Inflammatory macrophage treated with lipopolysaccharide for 4 hours (primary cell): ENCODE results near the gene MSTO1.
"Not testable (repeated sequence)": the region's sequence is repeated elsewhere in the genome, so short reads cannot be mapped to it uniquely, and the experiment has no call there.

Experiments
- DNase-seq: peaks from one replicate; pipeline ENCODE4 v3.0.0-alpha.2; 2020

Gene MSTO1

DNA sequence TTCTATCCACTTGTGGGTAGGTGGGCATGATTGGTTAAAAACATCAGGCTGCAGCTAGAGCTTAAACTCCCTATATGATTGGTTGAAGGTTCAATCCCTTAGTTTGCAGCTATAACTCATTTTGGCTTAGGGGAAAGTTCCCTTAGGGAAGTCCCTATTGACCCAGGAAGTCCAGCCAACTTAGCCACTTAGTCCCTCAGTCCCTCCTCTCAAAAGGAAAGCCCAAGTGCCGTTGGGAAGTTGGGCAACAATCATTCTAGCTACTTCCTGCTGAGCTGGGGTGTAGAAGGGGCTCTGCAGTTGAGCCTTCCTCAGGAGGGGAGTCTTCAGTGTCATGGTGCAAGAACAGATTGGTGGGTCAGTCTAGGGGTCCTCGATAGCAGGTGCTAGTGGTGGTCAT is 12.2 kb downstream of the MSTO1 start:
- DNase-seq: peak; percentile 28

DNA sequence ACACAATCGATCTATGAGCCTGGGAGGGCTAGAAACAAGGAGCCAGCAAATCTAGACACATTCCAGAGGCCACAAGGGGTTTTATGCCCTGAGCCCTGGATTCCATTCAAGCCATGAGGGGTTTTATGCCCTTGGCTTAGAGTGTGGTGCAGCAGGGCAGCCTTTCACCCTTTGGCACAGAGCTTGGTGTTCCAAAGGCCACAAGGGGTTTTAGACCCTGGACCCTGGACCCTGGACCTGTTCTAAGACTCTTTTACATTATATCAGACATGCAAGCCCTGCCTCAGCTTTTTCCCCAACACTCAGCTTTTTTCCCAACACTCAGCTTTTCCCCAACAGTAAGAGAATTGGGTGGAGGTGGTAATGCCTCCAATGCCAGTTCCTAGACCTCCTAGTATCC is 13.3 kb downstream of the MSTO1 start:
- no peak for DNase-seq

DNA sequence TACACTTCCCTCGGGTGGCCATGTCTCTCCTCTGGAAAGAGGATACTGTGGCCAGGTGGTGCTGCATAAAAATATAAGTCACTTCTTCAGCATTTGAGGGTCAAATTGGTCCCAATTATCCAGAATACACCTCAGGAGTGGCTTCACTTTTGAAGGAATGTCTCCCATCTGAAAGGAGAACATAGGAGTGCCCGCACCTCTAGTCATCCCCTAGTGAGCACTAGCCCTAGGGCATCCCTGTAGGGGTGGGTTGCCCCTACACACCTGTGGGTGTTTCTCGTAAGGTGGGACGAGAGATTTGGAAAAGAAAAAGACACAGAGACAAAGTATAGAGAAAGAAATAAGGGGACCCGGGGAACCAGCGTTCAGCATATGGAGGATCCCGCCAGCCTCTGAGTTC is 16.4 kb downstream of the MSTO1 start:
- DNase-seq: not testable (repeated sequence)

DNA sequence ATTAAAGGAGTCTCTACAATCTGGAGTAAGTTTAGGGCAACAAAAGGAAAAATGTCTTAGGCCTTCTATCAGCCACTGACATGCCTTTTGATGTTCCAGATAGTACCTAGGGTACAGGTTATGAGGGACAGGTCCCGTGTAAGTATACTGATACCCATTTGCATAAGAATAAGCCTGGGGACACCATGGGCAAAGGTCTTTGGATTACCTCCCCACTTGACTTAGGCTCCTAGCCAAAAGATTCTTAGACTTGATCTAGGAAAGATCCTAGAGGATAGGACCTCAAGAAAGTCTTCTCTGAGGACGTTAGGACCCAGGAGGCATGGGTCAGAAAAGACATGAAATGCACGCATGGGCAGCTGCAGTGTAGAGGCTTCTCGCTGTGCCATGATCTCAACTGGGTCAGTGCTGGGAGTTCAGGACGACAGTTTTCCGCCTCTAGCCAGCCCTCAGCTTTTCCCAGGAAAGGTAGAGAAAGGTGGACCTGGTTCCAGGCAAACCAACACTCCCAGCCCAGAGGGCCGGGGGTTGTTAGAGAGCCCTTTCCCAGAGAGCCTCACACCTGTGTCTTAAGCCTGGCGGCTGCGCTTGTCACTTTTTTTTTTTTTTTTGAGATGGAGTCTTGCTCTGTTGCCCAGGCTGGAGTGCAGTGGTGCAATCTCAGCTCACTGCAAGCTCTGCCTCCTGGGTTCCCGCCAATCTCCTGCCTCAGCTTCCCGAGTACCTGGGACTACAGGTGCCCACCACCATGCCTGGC is 26.6 kb downstream of the MSTO1 start:
- DNase-seq: no peak

DNA sequence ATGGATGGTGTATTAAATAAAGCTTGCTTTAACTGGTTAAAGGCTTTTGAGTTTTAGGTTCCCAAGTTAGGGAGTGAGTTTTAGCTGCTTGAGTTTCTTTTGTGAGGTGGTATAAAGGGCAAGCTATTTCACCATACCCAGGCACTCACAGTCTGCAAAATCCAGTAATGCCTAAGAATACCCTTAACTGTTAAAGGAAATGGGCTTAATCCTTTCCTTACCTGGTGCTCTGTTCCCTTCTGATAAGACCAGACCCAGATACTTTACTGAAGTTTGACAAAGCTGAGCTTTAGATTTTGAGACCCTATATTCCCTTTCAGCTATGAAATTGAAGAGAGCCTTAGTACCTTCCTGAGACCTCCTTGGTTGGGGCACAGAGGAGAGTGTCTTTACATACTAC is 30.3 kb downstream of the MSTO1 start:
- no peak for DNase-seq

DNA sequence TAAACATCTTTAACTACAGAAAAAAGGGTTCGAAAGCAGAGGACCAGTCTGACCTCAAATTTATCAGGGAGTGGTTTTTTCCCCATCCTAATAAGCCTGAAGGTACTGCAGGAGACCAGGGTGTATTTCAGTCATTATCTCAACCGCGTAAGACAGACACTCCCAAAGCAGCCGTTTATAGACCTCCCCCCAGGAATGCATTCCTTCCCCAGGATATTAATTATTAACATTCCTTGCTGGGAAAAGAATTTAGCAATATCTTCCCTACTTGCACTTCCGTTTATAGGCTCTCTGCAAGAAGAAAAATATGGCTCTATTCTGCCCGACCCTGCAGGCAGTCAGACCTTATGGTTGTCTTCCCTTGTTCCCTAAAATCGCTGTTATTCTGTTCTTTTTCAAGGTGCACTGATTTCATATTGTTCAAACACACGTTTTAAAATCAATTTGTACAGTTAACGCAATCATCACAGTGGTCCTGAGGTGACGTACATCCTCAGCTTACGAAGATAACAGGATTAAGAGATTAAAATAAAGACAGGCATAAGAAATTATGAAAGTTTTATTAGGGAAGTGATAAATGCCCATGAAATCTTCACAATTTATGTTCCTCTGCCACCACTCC is 32.7 kb downstream of the MSTO1 start:
- DNase-seq: not testable (repeated sequence)

DNA sequence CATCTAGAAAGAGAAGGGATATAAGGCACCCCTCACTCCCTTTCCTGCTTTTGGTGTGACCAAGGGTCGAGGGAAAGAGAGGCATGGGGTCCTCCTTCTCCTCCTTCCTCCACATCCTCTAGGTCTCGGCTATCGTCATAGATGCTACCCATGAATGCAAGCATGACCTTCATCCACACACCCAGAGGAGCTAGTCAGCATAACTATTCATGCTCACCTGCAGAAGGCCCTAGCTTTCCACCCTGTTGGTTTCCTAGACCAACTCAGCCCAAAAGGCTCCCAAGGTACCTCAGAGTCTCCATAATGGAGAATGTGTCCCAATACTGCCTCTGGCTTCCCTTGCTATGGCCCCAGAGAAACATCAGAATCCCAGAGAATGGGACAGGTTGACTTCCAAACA is 33.2 kb downstream of the MSTO1 start:
- no peak for DNase-seq

DNA sequence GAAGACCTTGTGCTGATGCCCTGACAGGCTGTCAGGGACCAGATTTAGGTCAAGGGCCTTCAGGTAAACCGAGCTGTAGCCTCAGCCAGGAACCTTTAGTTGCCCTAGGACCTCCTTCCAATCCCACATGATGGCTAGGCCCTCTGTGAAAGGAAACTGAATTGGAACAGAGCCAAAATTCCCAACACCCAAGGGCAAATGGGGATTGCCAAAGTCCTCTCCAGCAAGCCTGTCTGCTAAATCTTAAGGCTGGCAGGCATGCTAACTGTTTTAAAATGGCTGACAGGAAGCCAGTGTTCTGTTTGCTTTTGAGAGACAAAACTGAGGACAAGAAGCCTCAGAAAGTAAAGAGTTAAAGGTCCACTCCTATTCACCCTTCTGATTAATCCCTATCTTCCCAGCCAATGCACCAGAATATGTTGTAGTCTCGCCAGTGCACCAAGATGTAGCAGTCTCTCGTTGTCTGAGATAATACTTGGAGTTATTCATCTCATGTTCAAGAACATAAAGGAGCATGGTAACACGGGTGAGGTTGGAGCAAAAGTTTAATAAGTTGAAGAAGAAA is 35.1 kb downstream of the MSTO1 start:
- no peak for DNase-seq

DNA sequence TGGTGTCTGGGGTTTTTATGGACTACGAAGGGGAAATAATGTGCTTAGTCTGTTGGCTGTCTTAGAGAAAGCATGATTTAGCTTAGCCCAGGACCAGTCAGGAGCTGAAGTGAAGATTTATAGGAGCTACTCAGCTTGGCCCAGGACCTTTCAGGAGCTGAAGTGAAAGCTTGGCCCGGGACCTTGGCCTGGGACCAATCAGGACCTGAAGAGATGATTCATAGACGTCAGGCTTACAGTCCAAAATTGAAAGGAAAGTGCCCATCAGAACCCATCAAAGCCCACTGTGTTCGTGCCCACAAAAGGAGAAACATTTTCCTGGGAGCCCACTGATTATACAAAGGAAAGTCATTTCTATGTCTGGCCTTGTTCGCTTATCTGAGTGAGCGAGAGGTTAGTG is 35.6 kb downstream of the MSTO1 start:
- DNase-seq: no peak

DNA sequence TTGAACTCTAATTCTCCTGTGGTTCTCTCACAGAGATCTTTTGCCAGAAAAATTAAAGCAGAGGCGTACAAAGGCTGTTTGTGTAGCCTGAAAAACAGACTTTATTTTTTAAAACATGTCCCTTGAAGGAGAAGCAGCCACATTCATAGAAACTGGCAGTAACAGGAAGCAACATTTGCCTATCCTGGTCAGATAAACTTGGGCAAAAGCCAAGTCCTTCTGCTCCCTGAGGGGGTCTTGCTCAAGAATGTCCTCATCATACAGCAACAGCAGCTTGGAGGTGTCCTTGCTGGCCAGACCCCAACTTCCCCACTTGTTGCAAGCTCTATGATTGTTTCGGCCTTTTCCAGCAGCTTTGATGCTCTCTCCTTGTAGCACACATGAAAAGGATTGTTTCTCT is 36.3 kb downstream of the MSTO1 start:
- peak; percentile 71 for DNase-seq

DNA sequence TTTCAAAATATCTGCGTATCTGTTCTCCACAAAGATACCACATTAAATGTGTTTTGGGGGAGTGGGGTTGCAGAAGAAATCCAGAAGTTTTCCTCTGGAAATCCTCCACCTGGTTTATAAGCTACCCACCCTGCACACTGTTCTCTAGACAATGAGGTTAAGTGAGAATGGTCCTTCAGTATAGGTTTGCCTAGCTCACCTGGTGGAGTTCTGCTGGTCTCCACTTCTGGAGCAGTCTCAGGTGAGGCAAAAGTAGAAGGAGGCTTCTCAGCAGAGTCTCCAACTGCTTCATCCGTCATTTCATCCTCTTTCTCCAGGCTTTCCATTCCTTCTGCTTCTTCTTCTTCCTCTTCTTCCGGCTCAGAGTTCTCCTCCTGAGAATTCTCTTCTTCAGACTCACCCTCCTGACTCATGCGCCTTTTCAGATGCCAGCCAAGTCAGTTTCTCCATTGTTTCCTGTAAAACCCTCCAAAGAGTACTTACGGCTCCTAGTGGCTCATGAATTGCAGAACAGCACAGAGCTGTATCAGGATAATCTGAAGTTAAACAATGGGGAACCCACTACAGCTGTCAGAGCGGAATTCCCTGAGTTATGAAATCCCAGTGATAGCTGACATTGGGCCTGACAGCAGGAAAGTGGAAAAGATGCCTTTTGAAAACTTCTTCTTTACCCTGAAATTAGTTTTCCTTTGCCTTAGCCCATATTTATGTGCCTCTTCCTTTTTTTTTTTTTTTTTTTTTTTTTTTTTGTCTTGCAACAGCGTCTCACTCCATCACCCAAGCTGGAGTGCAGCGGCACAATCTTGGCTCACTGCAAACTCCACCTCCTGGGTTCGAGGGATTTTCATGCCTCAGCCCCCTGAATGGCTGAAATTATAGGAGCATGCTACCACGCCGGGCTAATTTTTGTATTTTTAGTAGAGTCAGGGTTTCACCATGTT is 38.5 kb downstream of the MSTO1 start:
- peak; percentile 98 for DNase-seq

DNA sequence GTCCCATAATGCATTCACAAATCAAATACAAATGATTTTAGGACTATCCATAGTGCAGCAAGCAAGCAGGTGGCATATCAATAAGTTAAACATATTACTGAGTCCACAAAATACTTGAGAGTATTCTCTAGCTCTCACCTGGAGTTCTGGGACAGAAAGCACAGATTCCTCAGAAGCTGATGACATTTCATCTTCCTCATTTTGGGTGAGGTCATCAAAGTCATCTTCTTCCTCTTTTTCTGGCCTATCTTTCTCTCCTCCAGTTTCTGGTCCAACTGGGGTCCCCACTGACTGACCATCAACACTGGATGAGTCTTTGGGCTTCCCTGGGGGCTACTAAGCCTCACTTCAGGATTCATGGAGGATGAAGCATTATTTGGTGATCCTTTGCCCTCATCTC is 39.7 kb downstream of the MSTO1 start:
- DNase-seq: peak; percentile 78

DNA sequence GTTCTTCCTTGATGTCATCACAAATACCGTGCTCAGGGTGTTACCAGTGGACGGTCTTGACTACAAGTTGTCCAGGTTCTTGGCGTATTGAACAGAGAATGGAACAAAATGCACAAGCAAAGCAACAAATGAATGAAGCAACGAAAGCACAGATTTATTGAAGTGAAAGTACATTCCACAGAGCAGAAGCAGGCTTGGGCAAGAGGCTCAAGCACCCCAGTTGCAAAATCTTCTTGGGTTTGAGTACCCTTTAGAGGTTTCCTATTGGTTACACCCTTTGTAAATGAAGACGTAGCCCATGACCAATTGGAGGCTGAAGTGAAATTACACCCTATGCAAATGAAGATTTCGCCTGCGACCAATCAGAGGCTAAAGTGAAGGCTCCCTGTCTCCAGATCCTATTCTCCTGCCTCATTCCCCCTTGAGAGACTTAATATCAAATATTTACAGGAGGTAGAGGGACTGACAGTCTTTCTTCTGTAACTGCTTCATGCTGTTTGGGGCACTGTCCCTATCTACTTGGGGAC is 40.3 kb downstream of the MSTO1 start:
- DNase-seq: peak; percentile 72

DNA sequence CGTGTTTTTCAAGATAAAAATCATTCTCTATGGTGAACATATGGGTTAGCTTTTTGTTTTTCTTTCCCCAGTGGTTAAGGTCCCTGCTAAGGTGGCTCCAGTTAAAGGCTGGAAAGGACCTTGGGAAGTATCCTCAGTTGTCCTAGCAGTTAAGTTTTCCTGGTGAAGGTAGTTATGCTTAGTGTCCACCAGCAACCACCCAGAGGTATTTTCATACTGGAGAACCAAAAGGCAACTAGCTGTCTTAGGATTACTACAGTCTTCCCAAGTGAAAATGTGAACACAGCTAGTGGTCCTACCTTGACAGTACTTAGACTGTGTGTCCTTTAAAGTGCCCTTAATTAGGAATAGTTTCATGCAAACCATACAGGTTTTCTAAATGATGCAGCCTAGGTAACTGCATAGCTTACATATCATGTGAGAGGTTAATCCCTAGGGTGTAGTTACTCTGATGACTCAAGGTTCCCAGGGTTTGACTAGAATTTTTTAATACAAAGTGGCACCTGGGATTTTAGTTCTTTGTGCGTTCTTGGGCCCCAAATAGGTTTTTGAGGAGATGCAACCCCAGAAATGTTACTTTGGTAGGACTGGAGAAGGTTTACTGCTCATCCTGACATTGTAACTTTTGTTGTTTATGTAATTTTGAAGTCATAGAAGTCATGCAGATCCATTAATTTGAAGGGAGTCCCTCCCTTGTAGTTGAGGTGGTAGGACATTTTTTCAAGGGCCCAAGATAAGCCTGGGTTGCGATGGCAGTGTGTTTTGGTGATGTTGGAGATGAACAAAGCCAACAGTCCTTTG is 42.0 kb downstream of the MSTO1 start:
- no peak for DNase-seq

DNA sequence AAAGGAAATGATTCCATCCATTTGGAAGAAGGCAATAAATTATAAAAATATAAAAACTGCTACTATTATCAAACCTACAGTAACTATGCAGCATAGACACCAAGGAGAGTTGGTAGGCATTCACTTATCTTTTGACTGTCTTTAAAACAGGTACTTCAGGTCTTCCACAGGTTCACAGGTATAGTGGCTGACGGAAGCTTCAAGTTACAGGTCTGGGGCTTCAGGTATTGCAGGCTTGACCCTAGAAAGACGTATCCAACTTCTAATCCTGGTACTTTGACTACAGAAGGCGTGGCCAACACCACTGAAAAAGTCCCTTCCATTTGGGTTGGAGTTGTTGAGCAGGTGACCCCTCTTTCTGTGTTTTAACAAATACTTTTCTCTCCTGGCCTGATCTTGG is 42.9 kb downstream of the MSTO1 start:
- no peak for DNase-seq

DNA sequence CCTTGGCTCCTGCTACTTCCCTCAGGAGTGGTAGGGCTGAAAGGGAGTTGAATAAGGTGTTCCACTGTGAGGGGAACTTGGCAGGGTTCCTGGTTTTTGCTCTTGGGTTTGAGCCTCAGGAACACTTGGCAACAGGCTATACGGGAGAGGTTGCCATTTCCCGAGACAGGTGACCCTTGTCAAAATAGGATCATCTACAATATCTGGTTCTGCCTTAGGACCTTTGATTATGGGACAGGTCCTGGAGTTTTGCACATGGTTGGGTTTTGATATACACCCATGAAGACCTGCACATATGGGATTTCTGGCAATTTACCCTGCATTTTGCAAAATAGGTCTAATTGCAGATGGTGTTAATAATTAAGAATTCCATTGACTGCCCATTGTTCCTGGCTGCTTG is 47.4 kb downstream of the MSTO1 start:
- no peak for DNase-seq

DNA sequence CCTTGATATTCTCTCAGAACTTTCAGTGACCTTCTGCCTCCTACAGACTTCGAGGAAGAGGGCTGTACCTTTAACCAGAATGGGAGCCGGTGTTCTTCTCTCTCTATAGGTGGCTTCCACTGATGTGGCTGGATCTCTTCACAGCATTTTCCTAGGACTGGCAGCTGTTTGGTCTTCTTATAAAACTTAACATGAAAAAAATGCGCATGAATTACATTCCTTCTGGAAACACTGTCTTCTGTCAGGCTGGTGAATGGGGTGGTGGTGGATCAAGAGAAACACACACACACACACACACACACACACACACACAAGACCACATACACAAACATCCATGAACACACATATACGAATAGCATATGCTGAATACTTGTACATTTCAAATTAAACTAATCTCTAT is 51.2 kb downstream of the MSTO1 start:
- DNase-seq: not testable (repeated sequence)
